ENCODE measurements around the gene MTHFD1L. TPM values are rescaled to one million over a fixed set of nuclear protein-coding genes. Genes with fewer than 3 reads are reported as not detected.

MTHFD1L gene
- total RNA-seq, 1 donor from 2014 or later, result 53.2 TPM

GRCh38 chr6:150994026-150994425 lies 128.5 kb downstream of the MTHFD1L start:
- TF ChIP-seq CTCF (IDR thresholded peaks at IDR 0.05; ENCODE audit: insufficient read depth, low read length, severe bottlenecking), result no peak
- no peak overlapping the region for H3K4me3 ChIP-seq (ENCODE audit: low read depth, low read length)
- FAIRE-seq (no peak), DNase-seq (ENCODE audit: low read depth) (no peak)
- H3K27me3 ChIP-seq (ENCODE audit: control insufficient read depth, insufficient read depth, low read length), result no peaks in the 10 kb centered on the region
- H3K36me3 ChIP-seq (ENCODE audit: control insufficient read depth, insufficient read depth, low read length), result peaks cover 5% of the 10 kb centered on the region

- Histone ChIP-seq H3K4me3 (ENCODE audit: low read depth, low read length) (no peak overlapping the region), H3K27me3 (ENCODE audit: control insufficient read depth, insufficient read depth, low read length) (no peaks in the 10 kb centered on the region), H3K36me3 (ENCODE audit: control insufficient read depth, insufficient read depth, low read length) (peaks cover 5% of the 10 kb centered on the region)
- no peak for TF ChIP-seq CTCF (IDR thresholded peaks at IDR 0.05; ENCODE audit: insufficient read depth, low read length, severe bottlenecking)
- DNase-seq (ENCODE audit: low read depth) (no peak), FAIRE-seq (no peak)
Measured at GRCh38 chr6:150996968-150997367, 131.5 kb downstream of the MTHFD1L start.

- no peak for TF ChIP-seq CTCF (IDR thresholded peaks at IDR 0.05; ENCODE audit: insufficient read depth, low read length, severe bottlenecking)
- Histone ChIP-seq H3K4me3 (ENCODE audit: low read depth, low read length) (no peak overlapping the region), H3K27me3 (ENCODE audit: control insufficient read depth, insufficient read depth, low read length) (no peaks in the 10 kb centered on the region), H3K36me3 (ENCODE audit: control insufficient read depth, insufficient read depth, low read length) (peaks cover 4% of the 10 kb centered on the region)
- no peak for DNase-seq (ENCODE audit: low read depth)
- FAIRE-seq, result no peak
Measured at GRCh38 chr6:150999107-150999506, 133.6 kb downstream of the MTHFD1L start.

GRCh38 chr6:150999576-150999975 lies 134.1 kb downstream of the MTHFD1L start:
- DNase-seq (ENCODE audit: low read depth), result no peak
- no peak for TF ChIP-seq CTCF (IDR thresholded peaks at IDR 0.05; ENCODE audit: insufficient read depth, low read length, severe bottlenecking)
- Histone ChIP-seq H3K4me3 (ENCODE audit: low read depth, low read length) (no peak overlapping the region), H3K36me3 (ENCODE audit: control insufficient read depth, insufficient read depth, low read length) (peaks cover 2% of the 10 kb centered on the region), H3K27me3 (ENCODE audit: control insufficient read depth, insufficient read depth, low read length) (no peaks in the 10 kb centered on the region)
- no peak for FAIRE-seq

DNA sequence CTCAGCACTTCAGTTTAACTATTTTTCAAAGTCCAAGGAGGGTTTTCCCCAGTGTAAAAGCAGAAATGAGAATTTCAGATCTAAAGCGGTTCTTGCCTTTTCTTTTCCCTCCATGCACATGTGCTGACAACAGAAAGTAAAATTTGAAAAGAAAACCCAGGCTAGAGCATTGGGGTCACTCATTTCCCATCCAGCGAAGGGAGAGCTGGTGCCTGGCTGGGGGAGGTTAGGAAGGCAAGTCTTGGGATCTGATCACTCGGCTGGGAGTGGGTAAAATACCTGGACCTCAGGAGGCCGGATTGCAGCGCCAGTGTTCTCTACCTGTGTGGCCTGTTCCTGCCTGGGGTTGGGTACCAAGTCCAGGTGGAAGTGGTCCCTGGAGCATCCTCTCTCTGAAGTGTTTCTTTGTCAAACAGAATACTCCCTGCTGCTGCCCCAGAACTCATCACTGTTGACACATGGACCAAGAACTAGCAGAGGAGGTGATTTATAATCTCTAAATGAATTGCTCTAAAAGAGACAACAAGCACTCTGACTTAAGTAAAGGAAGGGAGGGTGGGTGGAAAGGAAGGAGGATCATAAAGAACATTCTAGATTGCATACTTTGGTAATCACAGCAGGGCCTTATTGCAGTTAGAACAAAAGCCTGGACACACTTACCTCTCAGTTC lies 136.0 kb downstream of the MTHFD1L start:
- H3K4me3 ChIP-seq (ENCODE audit: low read depth, low read length), result no peak overlapping the region
- no peaks in the 10 kb centered on the region for H3K36me3 ChIP-seq (ENCODE audit: control insufficient read depth, insufficient read depth, low read length)
- no peak for DNase-seq (ENCODE audit: low read depth)
- no peaks in the 10 kb centered on the region for H3K27me3 ChIP-seq (ENCODE audit: control insufficient read depth, insufficient read depth, low read length)
- FAIRE-seq, result no peak
- no peak for TF ChIP-seq CTCF (IDR thresholded peaks at IDR 0.05; ENCODE audit: insufficient read depth, low read length, severe bottlenecking)

DNA sequence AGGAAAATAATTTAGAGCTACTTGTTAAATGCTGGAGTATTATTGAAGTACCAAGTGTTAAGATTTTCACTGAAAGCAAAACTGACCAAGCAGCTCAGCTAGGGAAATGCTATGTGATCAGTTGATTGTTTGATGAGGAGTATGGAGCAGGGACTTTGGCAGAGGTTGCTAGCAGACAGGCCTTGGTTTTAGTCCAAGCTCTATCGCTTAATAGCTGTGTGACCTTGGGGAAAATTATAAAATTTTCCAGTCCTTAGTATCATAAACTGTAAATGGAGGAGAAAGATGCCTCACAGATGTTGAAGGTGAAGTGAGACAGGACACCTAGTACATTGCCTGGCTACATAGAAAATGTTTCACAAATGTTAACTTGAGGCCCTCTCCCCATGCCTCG lies 136.6 kb downstream of the MTHFD1L start:
- no peak for TF ChIP-seq CTCF (IDR thresholded peaks at IDR 0.05; ENCODE audit: insufficient read depth, low read length, severe bottlenecking)
- Histone ChIP-seq H3K4me3 (ENCODE audit: low read depth, low read length) (no peak overlapping the region), H3K27me3 (ENCODE audit: control insufficient read depth, insufficient read depth, low read length) (no peaks in the 10 kb centered on the region), H3K36me3 (ENCODE audit: control insufficient read depth, insufficient read depth, low read length) (no peaks in the 10 kb centered on the region)
- no peak for FAIRE-seq
- no peak for DNase-seq (ENCODE audit: low read depth)
